ENCODE measurements around the gene NARS2.

DNA sequence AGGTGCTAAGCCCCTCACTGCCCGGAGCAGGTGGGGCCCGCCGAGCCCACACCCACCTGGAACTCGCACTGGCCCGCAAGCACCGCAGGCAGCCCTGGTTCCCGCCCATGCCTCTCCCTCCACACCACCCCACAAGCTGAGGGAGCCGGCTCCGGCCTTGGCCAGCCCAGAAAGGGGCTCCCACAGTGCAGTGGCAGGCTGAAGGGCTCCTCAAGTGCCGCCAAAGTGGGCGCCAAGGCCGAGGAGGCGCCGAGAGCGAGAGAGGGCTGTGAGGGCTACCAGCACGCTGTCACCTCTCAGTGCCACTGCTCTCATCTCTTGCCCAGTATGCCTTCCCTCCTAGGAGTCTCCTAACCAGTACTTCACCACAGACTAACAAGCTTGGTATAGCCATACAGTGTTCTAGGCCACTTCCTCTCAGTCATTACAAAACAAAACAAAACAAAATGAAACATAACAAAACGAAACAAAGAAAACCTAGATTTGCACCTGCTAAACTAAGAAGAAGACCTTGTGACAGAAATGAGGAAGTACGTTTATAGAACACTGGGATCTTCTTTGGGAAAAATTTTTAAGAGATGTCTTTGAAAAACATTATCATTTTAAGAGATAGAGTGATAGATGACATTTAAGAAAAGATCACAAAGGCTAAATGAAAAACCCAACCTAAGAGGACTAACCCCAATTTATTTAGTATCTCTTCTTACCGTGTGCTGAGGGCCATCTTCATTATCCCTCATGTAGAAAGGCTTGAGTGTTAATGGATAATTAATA is 109.3 kb downstream of the NARS2 start:
- TF ChIP-seq, protein P1, sequence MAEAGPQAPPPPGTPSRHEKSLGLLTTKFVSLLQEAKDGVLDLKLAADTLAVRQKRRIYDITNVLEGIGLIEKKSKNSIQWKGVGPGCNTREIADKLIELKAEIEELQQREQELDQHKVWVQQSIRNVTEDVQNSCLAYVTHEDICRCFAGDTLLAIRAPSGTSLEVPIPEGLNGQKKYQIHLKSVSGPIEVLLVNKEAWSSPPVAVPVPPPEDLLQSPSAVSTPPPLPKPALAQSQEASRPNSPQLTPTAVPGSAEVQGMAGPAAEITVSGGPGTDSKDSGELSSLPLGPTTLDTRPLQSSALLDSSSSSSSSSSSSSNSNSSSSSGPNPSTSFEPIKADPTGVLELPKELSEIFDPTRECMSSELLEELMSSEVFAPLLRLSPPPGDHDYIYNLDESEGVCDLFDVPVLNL (CRISPR knock-in tag; IDR thresholded peaks at IDR 0.05; ENCODE audit: low read depth): no peak
- TF ChIP-seq, protein P2, sequence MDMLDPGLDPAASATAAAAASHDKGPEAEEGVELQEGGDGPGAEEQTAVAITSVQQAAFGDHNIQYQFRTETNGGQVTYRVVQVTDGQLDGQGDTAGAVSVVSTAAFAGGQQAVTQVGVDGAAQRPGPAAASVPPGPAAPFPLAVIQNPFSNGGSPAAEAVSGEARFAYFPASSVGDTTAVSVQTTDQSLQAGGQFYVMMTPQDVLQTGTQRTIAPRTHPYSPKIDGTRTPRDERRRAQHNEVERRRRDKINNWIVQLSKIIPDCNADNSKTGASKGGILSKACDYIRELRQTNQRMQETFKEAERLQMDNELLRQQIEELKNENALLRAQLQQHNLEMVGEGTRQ (CRISPR knock-in tag; IDR thresholded peaks at IDR 0.05): no peak
- TF ChIP-seq RBM25 (IDR thresholded peaks at IDR 0.05; ENCODE audit: low read depth, low read length, severe bottlenecking): no peak
- TF ChIP-seq, protein P3, sequence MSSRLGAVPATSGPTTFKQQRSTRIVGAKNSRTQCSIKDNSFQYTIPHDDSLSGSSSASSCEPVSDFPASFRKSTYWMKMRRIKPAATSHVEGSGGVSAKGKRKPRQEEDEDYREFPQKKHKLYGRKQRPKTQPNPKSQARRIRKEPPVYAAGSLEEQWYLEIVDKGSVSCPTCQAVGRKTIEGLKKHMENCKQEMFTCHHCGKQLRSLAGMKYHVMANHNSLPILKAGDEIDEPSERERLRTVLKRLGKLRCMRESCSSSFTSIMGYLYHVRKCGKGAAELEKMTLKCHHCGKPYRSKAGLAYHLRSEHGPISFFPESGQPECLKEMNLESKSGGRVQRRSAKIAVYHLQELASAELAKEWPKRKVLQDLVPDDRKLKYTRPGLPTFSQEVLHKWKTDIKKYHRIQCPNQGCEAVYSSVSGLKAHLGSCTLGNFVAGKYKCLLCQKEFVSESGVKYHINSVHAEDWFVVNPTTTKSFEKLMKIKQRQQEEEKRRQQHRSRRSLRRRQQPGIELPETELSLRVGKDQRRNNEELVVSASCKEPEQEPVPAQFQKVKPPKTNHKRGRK (tag; IDR thresholded peaks at IDR 0.05): no peak
- no peak for TF ChIP-seq CREM (IDR thresholded peaks at IDR 0.05; ENCODE audit: low read depth)
- TF ChIP-seq MYC (IDR thresholded peaks at IDR 0.05; ENCODE audit: low read depth, low read length): no peak
- no peak for TF ChIP-seq MYC (CRISPR knock-in tag; IDR thresholded peaks at IDR 0.05; ENCODE audit: borderline replicate concordance, low read depth)
- no peak for TF ChIP-seq RCOR1 (IDR thresholded peaks at IDR 0.05; ENCODE audit: borderline replicate concordance in 1 of 2, low read depth in 2 of 2, low read length in 2 of 2)
- TF ChIP-seq, protein P4, sequence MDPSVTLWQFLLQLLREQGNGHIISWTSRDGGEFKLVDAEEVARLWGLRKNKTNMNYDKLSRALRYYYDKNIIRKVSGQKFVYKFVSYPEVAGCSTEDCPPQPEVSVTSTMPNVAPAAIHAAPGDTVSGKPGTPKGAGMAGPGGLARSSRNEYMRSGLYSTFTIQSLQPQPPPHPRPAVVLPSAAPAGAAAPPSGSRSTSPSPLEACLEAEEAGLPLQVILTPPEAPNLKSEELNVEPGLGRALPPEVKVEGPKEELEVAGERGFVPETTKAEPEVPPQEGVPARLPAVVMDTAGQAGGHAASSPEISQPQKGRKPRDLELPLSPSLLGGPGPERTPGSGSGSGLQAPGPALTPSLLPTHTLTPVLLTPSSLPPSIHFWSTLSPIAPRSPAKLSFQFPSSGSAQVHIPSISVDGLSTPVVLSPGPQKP (CRISPR knock-in tag; IDR thresholded peaks at IDR 0.05): no peak
- TF ChIP-seq CHD2 (IDR thresholded peaks at IDR 0.05; ENCODE audit: low read depth, low read length): no peak

Measured in K562 (cell line).